HEK293T (cell line): ENCODE measurements around the gene CEACAM19.

Source experiments
- BHLHE40 ChIP-seq: fragments of 450-650 bp; IDR thresholded peaks from 2 replicates; pipeline ENCODE4 v1.6.1; 2016; ENCODE audit warnings: mild to moderate bottlenecking, moderate library complexity, borderline replicate concordance
- CTBP1 ChIP-seq: fragments of 450-650 bp; IDR thresholded peaks from 2 replicates; pipeline ENCODE4 v1.6.1; 2016; ENCODE audit warnings: borderline replicate concordance
- ELF4 ChIP-seq: fragments of 450-650 bp; IDR thresholded peaks from 2 replicates; pipeline ENCODE4 v1.6.1; 2017; ENCODE audit warnings: antibody characterized with exemption
- FOXA1 ChIP-seq: fragments of 450-650 bp; IDR thresholded peaks from 2 replicates; pipeline ENCODE4 v1.6.1; 2016; ENCODE audit warnings: mild to moderate bottlenecking
- FOXK2 ChIP-seq: fragments of 450-650 bp; IDR thresholded peaks from 2 replicates; pipeline ENCODE4 v1.6.1; 2016; ENCODE audit warnings: mild to moderate bottlenecking
- FOXM1 ChIP-seq: fragments of 450-650 bp; IDR thresholded peaks from 2 replicates; pipeline ENCODE4 v1.6.1; 2017; ENCODE audit warnings: mild to moderate bottlenecking, borderline replicate concordance
- HDGF ChIP-seq: fragments of 450-650 bp; IDR thresholded peaks from 2 replicates; pipeline ENCODE4 v1.6.1; 2017; ENCODE audit warnings: antibody characterized with exemption, borderline replicate concordance
- L3MBTL2 ChIP-seq: fragments of 450-650 bp; conservative IDR thresholded peaks from 2 replicates; pipeline ENCODE4 v1.6.1; 2016; ENCODE audit warnings: mild to moderate bottlenecking
- NFRKB ChIP-seq: fragments of 450-650 bp; IDR thresholded peaks from 2 replicates; pipeline ENCODE4 v1.6.1; 2016; ENCODE audit warnings: mild to moderate bottlenecking, moderate library complexity
- SP1 ChIP-seq: fragments of 450-650 bp; IDR thresholded peaks from 2 replicates; pipeline ENCODE4 v1.6.1; 2017
- SUZ12 ChIP-seq: fragments of 450-650 bp; IDR thresholded peaks from 2 replicates; pipeline ENCODE4 v1.6.1; 2016; ENCODE audit warnings: mild to moderate bottlenecking

DNA sequence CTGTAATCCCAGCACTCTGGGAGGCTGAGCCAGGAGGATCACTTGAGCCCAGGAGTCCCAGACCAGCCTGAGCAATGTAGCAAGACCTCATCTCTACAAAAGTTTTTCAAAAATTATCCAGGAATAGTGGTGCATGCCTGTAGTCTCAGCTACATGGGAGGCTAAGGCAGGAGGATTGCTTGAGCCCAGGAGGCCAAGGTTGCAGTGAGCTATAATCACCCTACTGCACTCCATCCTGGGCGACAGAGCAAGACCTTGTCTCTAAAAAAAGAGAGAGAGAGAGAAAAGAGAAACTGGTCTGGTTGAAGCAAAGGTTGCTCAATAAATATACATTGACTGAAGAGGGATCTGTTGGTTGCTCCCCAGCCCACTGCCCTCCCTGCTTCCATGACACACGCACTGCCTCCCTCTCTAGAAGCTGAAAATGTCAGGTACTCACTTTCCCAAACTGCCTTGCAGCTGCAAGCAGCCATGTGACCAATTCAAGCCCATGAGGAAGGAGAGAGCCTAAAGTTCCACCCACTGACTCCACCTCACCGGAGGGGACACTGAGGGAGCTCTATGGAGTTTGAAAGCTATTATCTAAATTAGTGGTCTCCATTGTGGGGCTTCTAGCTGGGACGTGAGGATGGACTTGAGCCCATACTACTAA, 41.7 kb downstream of the CEACAM19 start:
- no peak for TF ChIP-seq SUZ12
- no peak for TF ChIP-seq BHLHE40
- no peak for TF ChIP-seq FOXA1
- no peak for TF ChIP-seq SP1
- TF ChIP-seq CTBP1, result no peak
- no peak for TF ChIP-seq HDGF
- no peak for TF ChIP-seq NFRKB
- no peak for TF ChIP-seq FOXM1
- TF ChIP-seq ELF4, result no peak
- no peak for TF ChIP-seq FOXK2
- no peak for TF ChIP-seq L3MBTL2
